ENCODE measurements around the gene FCER2. TPM values are rescaled to one million over a fixed set of nuclear protein-coding genes. Genes with fewer than 3 reads are reported as not detected.

FCER2 gene
- total RNA-seq, 4 donors from 2014 or later: 0.28 TPM; not detected in 3

GRCh38 chr19:7742991-7743390 is 41.1 kb upstream of the FCER2 start:
- TF ChIP-seq CTCF (IDR thresholded peaks at IDR 0.05) (no peak), POLR2A (IDR thresholded peaks at IDR 0.05) (no peak)
- DNase-seq: no peak
- no peaks in the 10 kb centered on the region for H3K27me3 ChIP-seq
- intact Hi-C loops (cut with DNase I; ENCODE audit: low total_unique reads): no loop called here
- H3K36me3 ChIP-seq: no peaks in the 10 kb centered on the region
- H3K27ac ChIP-seq: no peak overlapping the region
- no peaks in the 10 kb centered on the region for H3K9me3 ChIP-seq
- H3K4me3 ChIP-seq: no peak overlapping the region
- H3K4me1 ChIP-seq: no peaks in the 10 kb centered on the region

- no peak for DNase-seq
- no peaks in the 10 kb centered on the region for H3K4me1 ChIP-seq
- no peak overlapping the region for H3K27ac ChIP-seq
- H3K4me3 ChIP-seq: no peak overlapping the region
- no peaks in the 10 kb centered on the region for H3K27me3 ChIP-seq
- no peaks in the 10 kb centered on the region for H3K36me3 ChIP-seq
- intact Hi-C loops (cut with DNase I; ENCODE audit: low total_unique reads): no loop called here
- TF ChIP-seq CTCF (IDR thresholded peaks at IDR 0.05): no peak
- H3K9me3 ChIP-seq: no peaks in the 10 kb centered on the region
Measured at GRCh38 chr19:7742575-7742974, 40.6 kb upstream of the FCER2 start.

GRCh38 chr19:7740682-7741054 is 38.7 kb upstream of the FCER2 start:
- no peaks in the 10 kb centered on the region for H3K9me3 ChIP-seq
- H3K4me1 ChIP-seq: no peaks in the 10 kb centered on the region
- no peak overlapping the region for H3K27ac ChIP-seq
- no peak overlapping the region for H3K4me3 ChIP-seq
- H3K27me3 ChIP-seq: no peaks in the 10 kb centered on the region
- intact Hi-C loops (cut with DNase I; ENCODE audit: low total_unique reads): no loop called here
- TF ChIP-seq CTCF (IDR thresholded peaks at IDR 0.05) (no peak), POLR2A (IDR thresholded peaks at IDR 0.05) (no peak)
- no peaks in the 10 kb centered on the region for H3K36me3 ChIP-seq
- no peak for DNase-seq

GRCh38 chr19:7739801-7740681 is 38.1 kb upstream of the FCER2 start:
- Histone ChIP-seq H3K27me3 (no peaks in the 10 kb centered on the region), H3K4me1 (no peaks in the 10 kb centered on the region), H3K27ac (no peak overlapping the region), H3K36me3 (no peaks in the 10 kb centered on the region), H3K9me3 (no peaks in the 10 kb centered on the region), H3K4me3 (no peak overlapping the region)
- TF ChIP-seq CTCF (IDR thresholded peaks at IDR 0.05): no peak
- no peak for TF ChIP-seq POLR2A (IDR thresholded peaks at IDR 0.05)
- intact Hi-C loops (cut with DNase I; ENCODE audit: low total_unique reads): no loop called here
- no peak for DNase-seq

GRCh38 chr19:7739211-7739755 is 37.4 kb upstream of the FCER2 start:
- intact Hi-C loops (cut with DNase I; ENCODE audit: low total_unique reads): no loop called here
- no peaks in the 10 kb centered on the region for H3K27me3 ChIP-seq
- H3K36me3 ChIP-seq: no peaks in the 10 kb centered on the region
- no peak for DNase-seq
- no peak overlapping the region for H3K27ac ChIP-seq
- no peaks in the 10 kb centered on the region for H3K4me1 ChIP-seq
- no peaks in the 10 kb centered on the region for H3K9me3 ChIP-seq
- H3K4me3 ChIP-seq: no peak overlapping the region
- TF ChIP-seq CTCF (IDR thresholded peaks at IDR 0.05) (no peak), POLR2A (IDR thresholded peaks at IDR 0.05) (no peak)
